Type B pancreatic cell (in vitro differentiated cells): Measurements from ENCODE around the gene CCNB3. TPM values are rescaled to one million over a fixed set of nuclear protein-coding genes. Genes with fewer than 3 reads are reported as not detected.
"Not testable (repeated sequence)": the region's sequence is repeated elsewhere in the genome, so short reads cannot be mapped to it uniquely, and the experiment has no call there.

Experiments used
- DNase-seq: peaks from one replicate; pipeline ENCODE4 v3.0.0; 2021; ENCODE audit warnings: mixed read lengths; ENCODE audit not compliant: unreplicated experiment; ENCODE audit errors: extremely low spot score
- H3K27ac Mint-ChIP-seq: 2 replicates; pipeline ENCODE4 v1.8.0; 2021; ENCODE audit warnings: mild to moderate bottlenecking, mixed read lengths
- H3K27me3 Mint-ChIP-seq: 2 replicates; pipeline ENCODE4 v1.8.0; 2021; ENCODE audit warnings: mixed read lengths
- H3K36me3 Mint-ChIP-seq: 2 replicates; pipeline ENCODE4 v1.8.0; 2021; ENCODE audit warnings: mixed read lengths
- H3K4me1 Mint-ChIP-seq: one replicate; pipeline ENCODE4 v1.8.0; 2021; ENCODE audit warnings: mixed read lengths; ENCODE audit not compliant: unreplicated experiment
- H3K4me3 Mint-ChIP-seq: 2 replicates; pipeline ENCODE4 v1.8.0; 2021; ENCODE audit warnings: mild to moderate bottlenecking, mixed read lengths
- H3K9me3 Mint-ChIP-seq: 2 replicates; pipeline ENCODE4 v1.8.0; 2021; ENCODE audit warnings: mixed read lengths
- CTCF ChIP-seq: fragments of 200-600 bp; sonication (generic); conservative IDR thresholded peaks from 2 replicates; pipeline ENCODE4 v1.5.0; 2021; ENCODE audit warnings: antibody characterized with exemption, mild to moderate bottlenecking
- total RNA-seq: library from RNA; stranded (reverse); gene quantifications from 2 replicates; pipeline ENCODE4 v1.2.1, GENCODE V29; 2021; ENCODE audit warnings: low replicate concordance

CCNB3 gene
- total RNA-seq, 1 donor from 2014 or later: 0.39 TPM

DNA sequence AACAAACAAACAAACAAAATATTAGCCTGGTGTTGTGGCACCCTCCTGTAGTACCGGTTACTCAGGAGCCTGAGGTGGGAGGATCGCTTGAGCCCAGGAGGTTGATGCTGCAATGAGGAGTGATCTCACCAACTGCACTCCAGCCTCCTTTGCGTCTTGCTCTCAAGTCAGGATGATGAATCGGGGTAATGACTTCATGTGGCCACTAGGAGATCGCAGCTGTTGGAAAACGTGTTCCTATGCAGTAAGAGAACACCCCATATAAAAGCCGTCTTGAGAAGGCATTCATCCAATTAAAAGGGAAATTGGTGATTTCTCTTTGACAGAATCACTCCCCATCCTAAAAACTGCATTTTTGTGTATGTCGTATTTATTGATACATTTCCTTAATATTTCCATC lies 6.9 kb downstream of the CCNB3 start:
- Mint-ChIP-seq H3K4me3 (no peak overlapping the region), H3K9me3 (no peaks in the 10 kb centered on the region), H3K36me3 (no peaks in the 10 kb centered on the region), H3K4me1 (no peaks in the 10 kb centered on the region), H3K27ac (no peak overlapping the region), H3K27me3 (no peaks in the 10 kb centered on the region)
- TF ChIP-seq CTCF: peak; percentile 57
- DNase-seq: no peak

GRCh38 chrX:50281253-50281652 lies 76.7 kb downstream of the CCNB3 start:
- no peaks in the 10 kb centered on the region for H3K4me1 Mint-ChIP-seq
- no peak for TF ChIP-seq CTCF
- no peak for DNase-seq
- no peaks in the 10 kb centered on the region for H3K36me3 Mint-ChIP-seq
- H3K27me3 Mint-ChIP-seq: no peaks in the 10 kb centered on the region
- no peak overlapping the region for H3K27ac Mint-ChIP-seq
- no peaks in the 10 kb centered on the region for H3K9me3 Mint-ChIP-seq
- H3K4me3 Mint-ChIP-seq: no peak overlapping the region

- no peaks in the 10 kb centered on the region for H3K27me3 Mint-ChIP-seq
- no peak overlapping the region for H3K27ac Mint-ChIP-seq
- TF ChIP-seq CTCF: no peak
- H3K36me3 Mint-ChIP-seq: no peaks in the 10 kb centered on the region
- no peak for DNase-seq
- no peaks in the 10 kb centered on the region for H3K4me1 Mint-ChIP-seq
- H3K9me3 Mint-ChIP-seq: no peaks in the 10 kb centered on the region
- no peak overlapping the region for H3K4me3 Mint-ChIP-seq
These were observed 122.7 kb downstream of the CCNB3 start for GRCh38 chrX:50327235-50327634.

DNA sequence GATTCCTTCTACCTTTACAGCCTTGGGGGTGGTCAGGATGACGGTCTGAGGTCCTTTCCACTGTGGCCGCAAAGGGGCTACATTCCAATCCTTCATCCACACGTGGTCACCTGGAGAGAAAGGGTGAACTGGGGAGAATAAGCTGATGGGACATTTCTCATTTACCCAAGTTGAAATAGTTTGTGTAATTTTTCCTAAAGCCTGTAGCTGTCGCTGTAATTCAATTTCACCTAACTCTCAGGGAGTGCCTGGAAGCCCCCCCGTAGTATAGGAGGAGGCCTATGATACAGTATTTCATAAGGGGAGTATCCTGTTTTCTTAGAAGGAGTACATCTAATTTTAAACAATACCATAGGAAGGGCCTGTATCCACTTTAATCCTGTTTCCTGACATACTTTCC lies 128.1 kb downstream of the CCNB3 start:
- not testable (repeated sequence) for H3K4me3 Mint-ChIP-seq, H3K27me3 Mint-ChIP-seq, H3K36me3 Mint-ChIP-seq, H3K4me1 Mint-ChIP-seq, H3K9me3 Mint-ChIP-seq, H3K27ac Mint-ChIP-seq, DNase-seq

DNA sequence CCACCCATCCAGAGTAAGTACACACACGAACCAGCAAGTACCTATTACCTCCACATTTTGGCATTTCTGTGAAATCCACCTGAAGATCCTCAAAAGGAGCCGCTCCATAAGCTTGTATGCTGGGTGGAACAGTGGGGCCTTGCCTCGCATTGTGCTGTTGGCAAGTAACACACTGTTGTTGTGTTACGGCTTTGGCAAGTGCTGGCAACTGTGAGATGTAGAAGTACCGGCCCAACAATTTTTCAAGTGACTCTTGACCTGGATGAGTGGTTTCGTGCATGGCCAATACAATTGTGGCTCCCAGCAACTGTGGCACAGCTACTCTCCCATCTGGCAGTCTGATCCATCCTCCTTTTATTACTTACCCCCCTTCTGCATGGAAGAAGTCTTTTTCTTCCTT lies 128.7 kb downstream of the CCNB3 start:
- no peak for TF ChIP-seq CTCF

DNA sequence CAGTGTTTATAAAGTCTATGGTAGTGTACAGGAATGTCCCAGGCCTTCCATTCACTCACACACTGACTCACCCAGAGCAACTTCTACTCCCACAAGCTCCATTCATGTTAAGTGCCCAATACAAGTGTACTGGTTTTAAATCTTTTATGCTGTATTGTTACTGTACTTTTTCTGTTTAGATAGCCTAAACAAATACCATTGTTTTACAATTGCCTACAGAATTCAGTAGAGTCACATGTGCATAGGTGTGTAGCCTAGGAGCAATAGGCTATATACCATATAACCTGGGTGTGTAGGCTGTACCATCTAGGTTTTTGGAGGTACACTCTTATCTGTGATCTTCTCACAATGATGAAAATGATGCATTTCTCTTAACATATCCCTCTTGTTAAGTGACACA lies 139.4 kb downstream of the CCNB3 start:
- no peak overlapping the region for H3K27ac Mint-ChIP-seq
- TF ChIP-seq CTCF: no peak
- H3K4me3 Mint-ChIP-seq: no peak overlapping the region
- no peaks in the 10 kb centered on the region for H3K36me3 Mint-ChIP-seq
- no peaks in the 10 kb centered on the region for H3K27me3 Mint-ChIP-seq
- no peaks in the 10 kb centered on the region for H3K4me1 Mint-ChIP-seq
- DNase-seq: no peak
- no peaks in the 10 kb centered on the region for H3K9me3 Mint-ChIP-seq

More for the DNA sequence above, 128.7 kb downstream of the CCNB3 start:
- Mint-ChIP-seq H3K4me3 (no peak overlapping the region), H3K27ac (no peak overlapping the region), H3K27me3 (no peaks in the 10 kb centered on the region), H3K9me3 (peaks cover 8% of the 10 kb centered on the region), H3K4me1 (no peaks in the 10 kb centered on the region), H3K36me3 (no peaks in the 10 kb centered on the region)
- DNase-seq: no peak
